ENCODE results near the gene LAMTOR4.

LAMTOR4 gene

DNA sequence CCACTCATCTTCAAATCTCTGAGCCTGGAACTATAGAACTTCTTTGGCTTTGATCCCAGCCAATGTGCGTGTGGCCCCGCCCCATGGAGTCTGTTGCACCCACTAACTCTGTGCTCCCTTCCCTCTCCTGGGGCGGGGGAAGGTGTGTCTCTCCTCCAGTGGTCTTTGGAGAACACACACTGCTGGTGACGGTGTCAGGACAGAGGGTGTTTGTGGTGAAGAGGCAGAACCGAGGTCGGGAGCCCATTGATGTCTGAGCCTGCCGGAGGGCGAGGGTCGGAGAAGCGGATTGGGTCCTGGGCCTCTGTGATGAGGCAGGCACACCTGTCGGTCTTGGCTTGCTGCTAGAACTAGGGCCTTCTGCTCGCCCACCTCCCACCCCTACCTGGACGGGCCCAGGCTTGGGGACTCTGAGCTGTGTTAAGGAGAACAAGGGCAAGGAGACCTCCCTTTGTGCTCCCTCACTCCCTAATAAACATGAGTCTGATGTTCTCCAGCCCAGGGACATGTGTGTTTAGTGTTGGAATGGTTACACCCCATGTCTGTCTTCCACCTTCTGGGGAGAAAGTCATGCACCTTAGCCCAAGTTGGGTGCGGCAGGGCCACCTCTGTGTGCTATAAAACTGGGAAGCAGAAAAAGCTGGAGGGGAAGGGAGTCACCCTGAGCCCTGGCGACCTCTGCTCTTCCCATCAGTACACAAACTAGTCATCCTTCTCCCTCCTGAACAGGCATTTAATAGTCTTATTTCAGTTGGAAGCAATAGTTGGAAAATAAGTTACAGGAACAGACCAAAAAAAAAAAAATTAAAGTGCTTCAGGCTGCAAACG is 5.2 kb downstream of the LAMTOR4 start:
- DNase-seq (ENCODE audit: low read depth), result no peak

DNA sequence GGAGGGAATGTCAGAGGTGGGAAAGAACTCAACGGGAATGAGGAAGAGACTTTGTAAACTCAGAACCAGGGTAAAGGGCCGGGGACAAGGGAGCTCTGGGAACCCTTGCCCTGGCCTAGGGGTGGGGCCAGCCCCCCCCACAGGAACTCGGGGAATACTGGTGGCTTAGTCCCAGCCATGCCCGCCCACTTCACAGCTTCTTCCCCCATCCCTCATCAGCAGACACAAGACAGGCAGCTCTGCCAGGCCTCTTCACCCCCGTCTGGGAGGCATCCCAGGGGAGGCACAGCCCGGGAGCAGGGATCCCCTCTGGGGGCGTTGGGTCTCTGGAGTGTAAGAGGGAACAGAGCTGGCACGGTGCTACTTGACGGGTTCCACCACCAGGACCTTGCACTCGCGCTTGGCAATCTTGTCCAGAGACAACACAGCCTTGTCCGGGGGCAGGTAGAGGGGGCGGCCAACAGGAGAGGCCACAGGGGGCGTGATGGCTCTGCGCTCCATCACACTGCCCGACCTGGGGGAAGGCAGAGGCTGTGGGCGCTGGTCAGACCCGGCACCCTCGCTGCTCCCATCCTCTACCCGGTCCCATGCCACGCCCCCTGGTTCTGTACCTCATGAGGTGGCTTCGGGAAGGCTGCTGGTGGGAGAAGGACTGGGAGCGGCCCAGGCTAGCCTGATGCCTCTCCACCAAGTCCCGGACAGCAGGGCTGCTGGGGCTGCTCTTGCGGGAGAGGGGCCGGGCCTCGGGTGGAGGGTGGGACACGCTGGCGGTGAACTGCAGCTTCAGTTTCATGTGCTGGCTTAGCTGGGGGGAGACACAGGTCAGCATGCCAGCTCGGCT is 6.2 kb downstream of the LAMTOR4 start:
- no peak for DNase-seq (ENCODE audit: low read depth)

DNA sequence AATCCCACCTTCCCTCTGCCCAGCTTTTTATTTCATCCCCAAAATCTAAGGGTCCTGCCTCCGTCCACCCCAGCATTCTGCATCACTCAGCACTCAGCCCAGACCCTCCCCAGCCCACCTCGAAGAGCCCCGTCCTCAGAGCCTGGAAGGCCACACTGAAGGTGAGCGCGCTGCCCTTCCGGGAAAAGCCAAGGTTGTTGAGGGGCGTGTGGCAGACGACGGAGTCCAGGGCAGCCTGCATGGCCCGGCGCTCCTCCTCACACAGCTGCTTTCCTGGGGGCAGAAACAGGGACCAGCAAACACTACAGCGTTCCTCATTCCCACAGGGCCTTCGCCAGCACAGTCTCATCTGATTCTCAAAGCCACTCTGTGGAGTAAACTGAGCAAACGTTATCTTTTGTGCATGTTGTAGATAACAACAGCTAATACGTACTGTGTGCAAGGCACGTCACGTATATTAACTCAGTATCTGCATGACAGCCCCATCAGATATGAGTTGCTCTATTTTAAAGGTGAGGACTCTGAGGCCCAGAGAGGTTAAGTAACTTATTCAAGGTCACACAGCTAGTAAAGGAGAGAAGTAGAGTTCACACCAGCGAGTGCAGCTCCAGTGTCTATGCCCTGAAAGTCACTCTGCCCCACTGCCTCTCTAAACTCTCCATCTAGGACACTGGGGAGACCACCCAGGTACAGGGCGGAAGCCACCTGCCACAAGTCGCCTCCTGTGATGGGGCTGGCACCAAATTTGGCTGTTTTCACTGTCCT is 7.0 kb downstream of the LAMTOR4 start:
- no peak for DNase-seq (ENCODE audit: low read depth)

- DNase-seq (ENCODE audit: low read depth), result no peak
Measured at GRCh38 chr7:100156331-100157068, 7.8 kb downstream of the LAMTOR4 start.

DNA sequence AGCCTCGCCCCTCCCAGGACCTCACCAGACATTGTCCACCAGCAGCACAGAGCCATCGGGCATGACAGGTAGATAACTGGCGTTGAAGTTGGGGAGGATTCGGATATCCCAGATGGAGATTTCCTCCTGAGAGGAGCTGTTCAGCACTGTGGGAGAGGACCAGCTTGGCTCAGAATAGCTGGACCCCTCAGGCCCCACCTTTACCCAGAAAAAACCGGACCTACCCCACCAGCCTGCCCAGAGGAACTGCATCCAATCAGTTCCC is 8.3 kb downstream of the LAMTOR4 start:
- DNase-seq (ENCODE audit: low read depth), result no peak

GRCh38 chr7:100157334-100158228 is 8.9 kb downstream of the LAMTOR4 start:
- DNase-seq (ENCODE audit: low read depth), result no peak

DNA sequence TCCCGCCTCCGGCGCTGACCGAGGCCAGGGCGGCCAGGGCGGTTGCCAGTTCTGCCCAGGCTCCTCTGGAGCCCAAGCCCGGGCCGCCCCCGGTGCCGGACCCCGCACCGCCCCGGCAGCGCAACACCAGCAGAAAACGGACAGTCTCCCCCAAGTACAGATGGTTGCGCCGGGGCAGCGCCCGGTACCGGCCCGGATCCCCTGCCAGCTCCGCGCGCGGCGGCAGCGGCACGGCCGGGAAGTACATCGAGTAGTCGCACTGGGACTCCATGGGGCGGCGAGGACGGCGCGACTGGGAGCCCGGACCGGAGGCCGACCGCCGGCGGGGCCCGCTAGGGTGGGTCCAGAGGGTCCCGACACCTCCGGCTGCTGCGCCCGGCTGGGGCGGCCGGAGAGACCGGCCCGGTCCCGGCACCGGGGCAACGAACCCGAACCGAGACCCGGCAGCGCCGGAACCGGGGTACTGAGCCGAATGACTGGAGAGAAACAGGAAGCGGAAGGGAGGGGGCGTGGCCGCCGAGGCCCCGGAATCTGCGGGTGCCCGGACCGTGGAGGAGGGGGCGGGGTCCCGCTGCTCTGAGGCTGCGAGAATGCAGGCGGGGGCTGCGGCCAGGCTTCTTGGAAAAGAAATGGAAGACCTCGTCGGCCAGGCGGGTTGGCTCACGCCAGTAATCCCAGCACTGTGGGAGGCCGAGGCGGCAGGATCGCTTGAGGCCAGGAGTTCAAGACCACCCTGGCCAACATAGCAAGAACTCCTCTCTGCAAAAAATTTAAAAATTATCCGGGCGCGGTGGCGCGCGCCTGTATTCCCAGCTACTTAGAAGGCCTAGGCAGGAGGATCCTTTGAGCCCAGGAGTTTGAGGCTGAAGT is 9.7 kb downstream of the LAMTOR4 start, which contains the start of gene TRAPPC14:
Gene TRAPPC14 (minus strand): TSS at position 495 of the 870 bp plus-strand sequence. CDS start 224 bp downstream, at position 271.
- peak; percentile 87 for DNase-seq (ENCODE audit: low read depth)

DNA sequence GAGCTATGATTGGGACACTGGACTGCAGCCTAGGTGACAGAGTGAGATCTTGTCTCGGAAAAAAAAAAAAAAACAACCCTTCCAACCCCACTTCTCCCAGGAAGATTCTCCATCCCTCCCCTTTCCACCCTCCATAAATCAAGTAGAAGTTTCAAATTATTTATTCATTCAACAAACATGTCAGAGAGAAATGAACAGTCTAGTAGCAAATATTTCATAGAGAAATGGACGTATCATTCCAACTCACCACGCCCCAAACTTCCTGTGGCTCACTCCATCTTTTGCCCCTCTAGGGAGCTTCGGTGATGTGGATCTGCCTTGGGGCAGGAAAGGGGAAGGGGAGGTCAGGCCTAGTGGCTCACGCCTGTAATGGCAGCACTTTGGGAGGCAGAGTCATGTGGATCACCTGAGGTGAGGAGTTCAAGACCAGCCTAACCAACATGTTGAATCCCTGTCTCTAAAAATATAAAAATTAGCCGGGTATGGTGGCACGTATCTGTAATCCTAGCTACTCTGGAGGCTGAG is 10.4 kb downstream of the LAMTOR4 start:
- no peak for DNase-seq (ENCODE audit: low read depth)

- no peak for DNase-seq (ENCODE audit: low read depth)
Measured at GRCh38 chr7:100160067-100160466, 11.3 kb downstream of the LAMTOR4 start.

DNA sequence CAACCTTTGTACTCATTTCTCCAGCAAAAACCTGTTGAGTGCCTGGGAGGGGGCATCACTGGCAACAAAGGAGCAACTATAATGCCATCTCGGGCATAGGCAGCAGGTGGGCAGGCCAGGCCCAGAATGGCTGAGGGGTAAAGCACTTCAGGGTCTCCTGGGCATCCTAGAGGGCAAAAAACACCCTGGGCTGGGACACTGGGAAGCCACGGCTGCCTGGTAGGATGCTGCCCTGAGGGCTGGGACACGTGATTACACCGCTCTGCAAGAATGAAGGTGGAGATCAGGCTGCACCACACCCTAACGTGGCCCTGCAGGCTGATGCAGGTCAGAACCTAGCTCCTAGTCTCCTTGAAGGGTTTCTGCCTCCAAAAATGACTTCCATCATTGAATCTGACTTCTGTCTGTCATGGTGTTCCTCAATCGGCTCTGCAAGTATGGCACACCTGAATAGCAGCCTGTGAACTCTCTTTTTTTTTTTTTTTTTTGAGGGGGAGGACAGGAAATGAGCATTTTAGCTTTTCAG is 14.4 kb downstream of the LAMTOR4 start:
- no peak for DNase-seq (ENCODE audit: low read depth)

- no peak for DNase-seq (ENCODE audit: low read depth)
Measured at GRCh38 chr7:100163871-100164270, 15.2 kb downstream of the LAMTOR4 start.

GRCh38 chr7:100166317-100166940 is 17.7 kb downstream of the LAMTOR4 start:
- no peak for DNase-seq (ENCODE audit: low read depth)

DNA sequence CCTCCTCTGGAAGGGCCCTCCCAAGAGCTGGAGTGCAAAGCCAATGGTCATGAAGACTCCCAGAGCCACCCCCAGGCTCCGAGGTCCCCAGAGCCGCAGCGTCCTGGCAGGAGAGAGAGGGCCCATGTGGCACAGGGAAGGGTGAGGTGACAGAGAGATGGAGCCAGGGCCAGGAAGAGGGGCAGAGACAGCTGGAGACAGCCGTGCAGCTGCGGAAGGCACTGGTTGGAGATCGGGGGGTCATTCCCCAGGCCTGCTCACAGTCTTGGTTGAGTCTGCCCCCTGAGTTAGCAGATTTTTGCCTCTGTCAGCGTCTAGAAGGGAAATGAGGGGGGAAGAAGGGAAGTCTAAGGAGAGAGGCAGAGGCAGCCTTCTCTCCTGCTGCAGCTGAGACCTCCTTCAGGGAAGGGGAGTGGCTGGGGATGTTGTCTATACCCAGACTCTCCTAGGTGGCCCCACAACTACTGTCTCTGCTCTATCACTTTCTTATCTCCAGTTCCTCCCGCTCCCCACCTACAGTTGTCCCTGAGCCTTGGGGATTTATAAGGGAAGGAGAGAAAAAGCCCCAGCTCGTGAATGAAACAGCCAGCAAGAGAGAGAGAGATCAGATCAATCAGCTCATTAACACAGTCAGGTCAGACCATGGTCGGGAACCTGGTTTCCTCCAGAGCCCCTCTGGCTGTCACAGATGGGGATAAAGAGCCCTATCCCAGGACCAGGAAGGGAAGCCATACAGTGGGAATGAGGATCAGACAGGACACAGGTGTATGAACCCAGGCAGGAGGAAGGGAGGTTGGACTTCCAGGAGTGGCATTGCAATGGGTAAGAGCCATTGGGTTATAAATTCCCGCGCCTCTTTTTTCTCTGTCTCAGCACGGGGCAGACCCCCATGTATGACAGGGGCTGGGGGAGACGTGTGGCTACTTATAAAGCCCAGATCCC is 18.5 kb downstream of the LAMTOR4 start:
- no peak for DNase-seq (ENCODE audit: low read depth)

DNA sequence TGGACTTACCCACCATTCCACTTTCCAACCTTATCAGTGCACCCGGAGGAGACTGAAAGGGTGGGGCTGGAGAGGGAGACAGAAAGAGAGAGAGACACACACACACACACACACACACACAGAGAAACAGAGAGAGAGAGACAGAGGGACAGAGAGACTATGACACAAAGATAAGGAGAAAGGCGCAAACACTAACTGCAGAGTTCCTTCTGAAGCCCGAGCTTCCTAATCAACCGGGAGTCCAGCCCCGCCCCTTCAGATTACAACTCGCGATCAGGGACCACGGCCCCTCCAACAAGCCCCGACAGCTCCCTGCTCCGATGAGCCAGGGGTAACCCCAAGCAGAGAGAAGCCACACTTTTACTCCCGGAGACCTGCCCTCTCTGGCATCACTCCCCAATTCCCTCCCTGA is 19.2 kb downstream of the LAMTOR4 start:
- no peak for DNase-seq (ENCODE audit: low read depth)

GRCh38 chr7:100169147-100169850 is 20.6 kb downstream of the LAMTOR4 start:
- DNase-seq (ENCODE audit: low read depth), result no peak

DNA sequence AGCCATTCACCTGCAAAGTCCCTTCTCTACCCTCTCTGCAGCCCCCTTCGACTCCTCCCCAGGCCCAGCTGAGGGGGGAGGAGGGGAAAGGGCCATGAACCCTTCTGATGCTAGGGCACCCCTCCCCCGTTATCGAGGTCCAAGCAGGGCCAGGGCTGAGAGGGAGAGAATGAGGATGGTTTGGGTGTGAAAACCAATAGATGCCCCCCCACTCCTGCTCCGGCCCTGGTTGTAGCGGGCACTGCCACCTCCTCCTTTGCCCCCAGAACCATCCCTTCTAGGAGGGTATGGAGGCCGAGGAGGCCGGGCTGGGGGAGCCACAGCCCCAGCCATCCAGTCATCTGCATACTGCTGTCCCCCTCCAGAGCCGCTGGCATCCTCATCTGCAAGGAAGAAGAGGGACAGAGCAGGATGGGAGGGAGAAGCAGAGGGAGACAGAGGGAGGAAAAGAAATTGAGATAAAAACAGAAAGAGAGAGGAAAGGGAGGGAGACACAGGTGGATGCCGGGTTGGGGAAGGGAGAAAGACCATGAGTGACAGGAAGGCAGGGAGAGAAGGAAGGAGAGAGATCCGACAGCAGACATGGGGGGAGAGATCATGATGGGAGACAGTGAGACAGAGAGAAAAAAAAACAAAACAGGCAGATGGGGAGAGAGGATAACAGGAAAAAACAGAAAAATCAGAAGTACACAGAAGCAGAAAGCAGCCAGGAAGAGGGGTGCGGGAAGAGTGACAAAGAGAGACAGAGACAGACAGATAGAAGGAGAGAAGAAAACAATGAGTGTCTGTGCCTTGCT is 21.6 kb downstream of the LAMTOR4 start:
- no peak for DNase-seq (ENCODE audit: low read depth)

Data from stimulated activated CD8-positive, alpha-beta memory T cell treated with anti-CD3 and anti-CD28 coated beads, Interleukin-12 subunit alpha, Interleukin-12 subunit beta, amount 100 ng/mL, for 1 hour (primary cell).